Measurements from ENCODE around the gene MGAM2. TPM values are rescaled to one million over a fixed set of nuclear protein-coding genes. Genes with fewer than 3 reads are reported as not detected.

The MGAM2 gene
- total and polyA plus RNA-seq, 2 of the 8 experiments (the other 6 are each of a cell fraction or from before 2014, with no cell fraction given): 0.02 TPM; not detected in 1

GRCh38 chr7:142111499-142111898, at the start of gene MGAM2 (continued):
- TF ChIP-seq CHD7 (IDR thresholded peaks at IDR 0.05; ENCODE audit: insufficient replicate concordance, low read length) (no peak), CHD1 (IDR thresholded peaks at IDR 0.05; ENCODE audit: low read depth, low read length) (no peak), JUN (IDR thresholded peaks at IDR 0.05; ENCODE audit: low read depth, low read length) (no peak), SIRT6 (IDR thresholded peaks at IDR 0.05; ENCODE audit: low read length) (no peak), SUZ12 (IDR thresholded peaks at IDR 0.05; ENCODE audit: low read length) (no peak), BRCA1 (IDR thresholded peaks at IDR 0.05; ENCODE audit: low read depth, low read length) (no peak)
- TF ChIP-seq, protein P1, sequence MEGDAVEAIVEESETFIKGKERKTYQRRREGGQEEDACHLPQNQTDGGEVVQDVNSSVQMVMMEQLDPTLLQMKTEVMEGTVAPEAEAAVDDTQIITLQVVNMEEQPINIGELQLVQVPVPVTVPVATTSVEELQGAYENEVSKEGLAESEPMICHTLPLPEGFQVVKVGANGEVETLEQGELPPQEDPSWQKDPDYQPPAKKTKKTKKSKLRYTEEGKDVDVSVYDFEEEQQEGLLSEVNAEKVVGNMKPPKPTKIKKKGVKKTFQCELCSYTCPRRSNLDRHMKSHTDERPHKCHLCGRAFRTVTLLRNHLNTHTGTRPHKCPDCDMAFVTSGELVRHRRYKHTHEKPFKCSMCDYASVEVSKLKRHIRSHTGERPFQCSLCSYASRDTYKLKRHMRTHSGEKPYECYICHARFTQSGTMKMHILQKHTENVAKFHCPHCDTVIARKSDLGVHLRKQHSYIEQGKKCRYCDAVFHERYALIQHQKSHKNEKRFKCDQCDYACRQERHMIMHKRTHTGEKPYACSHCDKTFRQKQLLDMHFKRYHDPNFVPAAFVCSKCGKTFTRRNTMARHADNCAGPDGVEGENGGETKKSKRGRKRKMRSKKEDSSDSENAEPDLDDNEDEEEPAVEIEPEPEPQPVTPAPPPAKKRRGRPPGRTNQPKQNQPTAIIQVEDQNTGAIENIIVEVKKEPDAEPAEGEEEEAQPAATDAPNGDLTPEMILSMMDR (IDR thresholded peaks at IDR 0.05; ENCODE audit: control extremely low read depth in 1 of 3, insufficient read depth in 1 of 3, low read depth in 1 of 3, low read length in 3 of 3): no peak

All from H1 (cell line).